Endothelial cell of umbilical vein (primary cell): ENCODE results near the gene DOCK6. TPM values are rescaled to one million over a fixed set of nuclear protein-coding genes. Genes with fewer than 3 reads are reported as not detected.
A peak's percentile ranks its signal among the peaks of the same experiment; 100 is the strongest.

Experiments
- BruUV-seq: library from RNA; stranded (reverse); fragments of 400-500 nt; replicated peaks from 2 replicates; lab custom pipeline; 2021; lab: Mats Ljungman, UMichigan
- CTCF ChIA-PET: fragments of 300-600, 350-600 bp; sonication (Branson Sonifier 250); formaldehyde crosslinking; loops from one replicate; lab custom pipeline; 2021; ENCODE audit warnings: antibody characterized with exemption, inconsistent platforms; lab: Charles Lee
- POLR2A ChIA-PET: fragments of 300-600, 350-600 bp; sonication (Branson Sonifier 250); formaldehyde crosslinking; loops from one replicate; lab custom pipeline; 2021; ENCODE audit warnings: antibody characterized with exemption, inconsistent platforms; lab: Charles Lee
- DNase-seq: peaks from one replicate; pipeline ENCODE4 v3.0.0-alpha.2; 2011; ENCODE audit warnings: low read depth, low spot score
- FAIRE-seq: peaks from 2 replicates; lab custom pipeline; 2011; peaks lifted over from hg19 to GRCh38; lab: Jason Lieb, UNC
- H2AFZ ChIP-seq: 2 replicates; pipeline ENCODE4 v1.6.0; 2012; ENCODE audit warnings: low read depth, low read length, control low read depth, inconsistent platforms
- H3K27ac ChIP-seq: 2 replicates; pipeline ENCODE4 v1.5.1; 2011; ENCODE audit warnings: low read depth, mild to moderate bottlenecking, control low read depth, low read length, moderate library complexity; ENCODE audit not compliant: insufficient read depth
- H3K27me3 ChIP-seq, 2 experiments: 2 replicates each; pipeline versions ENCODE4 v1.6.0 to v1.6.1; 2011; ENCODE audit warnings: low read length in 2 of 2, mixed read lengths in 1 of 2; ENCODE audit not compliant: control insufficient read depth in 2 of 2, insufficient read depth in 2 of 2
- H3K36me3 ChIP-seq, 2 experiments: 2 replicates in 1 of 2; 3 replicates in 1 of 2; pipeline ENCODE4 v1.5.1; 2011; ENCODE audit warnings: low read length in 2 of 2, mild to moderate bottlenecking in 1 of 2, moderate library complexity in 1 of 2; ENCODE audit not compliant: control insufficient read depth in 2 of 2, insufficient read depth in 2 of 2; ENCODE audit errors: extremely low read depth in 1 of 2
- H3K4me1 ChIP-seq: 3 replicates; pipeline ENCODE4 v1.5.1; 2011; ENCODE audit warnings: mild to moderate bottlenecking, low read length; ENCODE audit not compliant: control insufficient read depth, insufficient read depth; ENCODE audit errors: extremely low read depth
- H3K4me2 ChIP-seq: 2 replicates; pipeline ENCODE4 v1.6.1; 2011; ENCODE audit warnings: low read length, control low read depth, mixed read lengths; ENCODE audit not compliant: insufficient read depth
- H3K4me3 ChIP-seq, 3 experiments: fragments of 200-600 bp in 1 of 3; sonication (generic), shearing (Covaris generic) in 1 of 3; replicated peaks in 1 of 3; 2 replicates each; pipeline ENCODE4 v1.5.1; 2011 to 2016; ENCODE audit warnings: control low read depth in 3 of 3, low read length in 3 of 3, mild to moderate bottlenecking in 2 of 3, inconsistent platforms in 1 of 3, low read depth in 1 of 3, moderate library complexity in 1 of 3; ENCODE audit not compliant: insufficient read depth in 1 of 3
- H3K79me2 ChIP-seq: 2 replicates; pipeline ENCODE4 v1.6.0; 2012; ENCODE audit warnings: low read length, inconsistent platforms; ENCODE audit not compliant: control insufficient read depth, insufficient read depth
- H3K9ac ChIP-seq: replicated peaks from 2 replicates; pipeline ENCODE3; 2011; ENCODE audit warnings: low read length, control low read depth; ENCODE audit not compliant: insufficient read depth; ENCODE audit errors: extremely low read depth
- H3K9me1 ChIP-seq: replicated peaks from 3 replicates; pipeline ENCODE4 v1.6.0; 2011; ENCODE audit warnings: mild to moderate bottlenecking, low read length; ENCODE audit not compliant: control insufficient read depth, insufficient read depth; ENCODE audit errors: extremely low read depth
- H3K9me3 ChIP-seq: replicated peaks from 2 replicates; pipeline ENCODE4 v1.5.1; 2012; ENCODE audit warnings: low read length, inconsistent platforms; ENCODE audit not compliant: control insufficient read depth, insufficient read depth
- H4K20me1 ChIP-seq: replicated peaks from 2 replicates; pipeline ENCODE3; 2011; ENCODE audit warnings: mild to moderate bottlenecking, low read length; ENCODE audit not compliant: control insufficient read depth, insufficient read depth; ENCODE audit errors: extremely low read depth
- EZH2 ChIP-seq: IDR thresholded peaks from 2 replicates; pipeline ENCODE4 v1.6.1; 2012; ENCODE audit warnings: borderline replicate concordance, low read depth, mild to moderate bottlenecking, moderate library complexity, low read length, inconsistent platforms; ENCODE audit not compliant: severe bottlenecking
- FOS ChIP-seq: IDR thresholded peaks from 2 replicates; pipeline ENCODE4 v1.6.1; 2011; ENCODE audit warnings: mild to moderate bottlenecking, low read length, moderate library complexity, borderline replicate concordance; ENCODE audit not compliant: insufficient read depth
- GATA2 ChIP-seq: IDR thresholded peaks from 2 replicates; pipeline ENCODE4 v1.7.0; 2011; ENCODE audit warnings: low read depth, mild to moderate bottlenecking, moderate library complexity, mixed read lengths, low read length; ENCODE audit not compliant: insufficient read length, insufficient read depth
- JUN ChIP-seq: IDR thresholded peaks from 2 replicates; pipeline ENCODE4 v1.6.1; 2011; ENCODE audit warnings: borderline replicate concordance, low read depth; ENCODE audit not compliant: insufficient read length, insufficient read depth
- MYC ChIP-seq: IDR thresholded peaks from one replicate; pipeline ENCODE4 v1.6.1; 2011; ENCODE audit warnings: mild to moderate bottlenecking, low read depth, low read length
- POLR2A ChIP-seq: IDR thresholded peaks from 2 replicates; pipeline ENCODE4 v1.6.1; 2012; ENCODE audit warnings: low read depth, mild to moderate bottlenecking, control low read depth, low read length
- POLR2AphosphoS5 ChIP-seq: IDR thresholded peaks from 2 replicates; pipeline ENCODE4 v1.6.1; 2012; ENCODE audit warnings: low read depth, mild to moderate bottlenecking, control low read depth, low read length, moderate library complexity; ENCODE audit not compliant: insufficient read depth
- dilution Hi-C: fragments of 300-500 bp; cut with MboI; formaldehyde crosslinking; loops from one replicate; pipeline ENCODE4 v1.15.0; 2019; ENCODE audit warnings: low sequenced_read_pairs; ENCODE audit not compliant: extremely low pct_ligation_motif_present
- intact Hi-C: fragments of 100-400 bp; cut with micrococcal nuclease; formaldehyde crosslinking; loops from one replicate; pipeline ENCODE4 v1.10.0; 2022
- polyA plus RNA-seq, 4 experiments: library from polyadenylated mRNA; depleted of rRNA in 3 of 4; stranded (reverse) in 3 of 4; unstranded in 1 of 4; fragments of >200 nt; gene quantifications; 2 replicates each; pipeline versions ENCODE4 v1.2.1 to v1.2.3, GENCODE V29; 2011 to 2012; ENCODE audit warnings: missing spikeins in 1 of 4
- total RNA-seq: library from RNA; stranded (reverse); gene quantifications from 2 replicates; pipeline ENCODE4 v1.2.3, GENCODE V29; 2021
- TF ChIP-seq, protein P1 (sequence below): IDR thresholded peaks from 2 replicates; pipeline ENCODE4 v1.6.1; 2011; ENCODE audit not compliant: insufficient read depth, insufficient read length
- TF ChIP-seq, protein P2 (sequence below), 2 donors: IDR thresholded peaks; 1 replicate in 1 of 2; 2 replicates in 1 of 2; pipeline ENCODE4 v1.5.1; 2011; ENCODE audit warnings: low read length in 2 of 2, mild to moderate bottlenecking in 2 of 2, moderate library complexity in 2 of 2, control low read depth in 1 of 2, inconsistent platforms in 1 of 2, low read depth in 1 of 2; ENCODE audit not compliant: insufficient read depth in 1 of 2; ENCODE audit errors: extremely low read depth in 1 of 2

DOCK6 gene
- total and polyA plus RNA-seq, 2 donors (not counting 3 experiments of a cell fraction or from before 2014, with no cell fraction given), result 126 to 334 TPM

DNA sequence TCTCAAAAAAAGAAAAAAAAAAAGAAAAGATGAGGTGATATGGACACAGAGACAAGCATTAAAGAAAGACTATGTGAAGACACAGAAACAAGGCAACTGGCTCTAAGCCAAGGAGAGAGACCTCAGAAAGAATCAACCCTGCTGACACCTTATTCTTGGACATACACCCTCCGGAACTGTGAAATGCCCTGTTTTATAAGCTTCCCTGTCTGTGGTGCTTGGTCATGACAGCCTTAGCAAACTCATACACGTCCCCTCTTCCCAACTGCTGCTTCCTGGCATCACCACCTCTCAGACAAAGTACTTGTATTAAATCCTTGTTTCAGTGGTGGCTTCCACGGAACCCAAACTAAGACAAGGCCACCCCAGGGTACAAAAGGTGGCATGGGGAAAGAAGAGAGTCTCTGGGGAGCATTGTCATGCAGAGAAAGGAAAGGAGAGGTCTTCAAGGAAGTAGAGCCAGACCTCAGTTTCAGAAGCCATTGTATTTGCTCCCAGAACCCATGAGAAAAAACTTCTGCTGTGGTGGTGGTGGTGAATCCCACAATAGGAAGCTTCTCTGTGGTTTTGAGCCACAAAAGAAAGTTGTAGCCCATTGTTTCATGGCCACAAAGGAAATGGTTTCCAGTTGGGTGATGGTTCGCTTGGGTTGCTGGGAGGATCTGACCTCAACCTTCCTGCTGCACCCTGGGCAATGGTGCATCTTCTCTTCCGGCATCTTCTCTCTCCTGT, 17.3 kb upstream of the DOCK6 start:
- peak; percentile 52 for FAIRE-seq
- no peaks in the 10 kb centered on the region for H3K27me3 ChIP-seq
- ChIA-PET POLR2A (interaction anchor here (0.6 kb wide), 1 partner anchor 61 kb away, joined by 3 read pairs; no protein-coding TSS in a partner anchor), CTCF (interaction anchor here (4.1 kb wide), 1 partner anchor 14 kb away, joined by 23 read pairs; no protein-coding TSS in a partner anchor)
- BruUV-seq, result no TSS peak
- H3K4me2 ChIP-seq, result no peak overlapping the region
- no peak overlapping the region for H3K4me3 ChIP-seq
- dilution Hi-C loops, result no loop called here
- H3K9me3 ChIP-seq, result no peaks in the 10 kb centered on the region
- H2AFZ ChIP-seq, result peak overlapping the region; percentile 17
- peaks cover 7% of the 10 kb centered on the region for H3K4me1 ChIP-seq
- intact Hi-C loops, result no loop called here
- TF ChIP-seq GATA2, result no peak
- TF ChIP-seq, protein P1, sequence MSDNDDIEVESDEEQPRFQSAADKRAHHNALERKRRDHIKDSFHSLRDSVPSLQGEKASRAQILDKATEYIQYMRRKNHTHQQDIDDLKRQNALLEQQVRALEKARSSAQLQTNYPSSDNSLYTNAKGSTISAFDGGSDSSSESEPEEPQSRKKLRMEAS, result no peak
- no peak for TF ChIP-seq MYC
- TF ChIP-seq POLR2AphosphoS5, result no peak
- TF ChIP-seq POLR2A, result no peak
- TF ChIP-seq EZH2, result no peak
- no peak for TF ChIP-seq JUN
- TF ChIP-seq FOS, result no peak
- TF ChIP-seq, protein P2, sequence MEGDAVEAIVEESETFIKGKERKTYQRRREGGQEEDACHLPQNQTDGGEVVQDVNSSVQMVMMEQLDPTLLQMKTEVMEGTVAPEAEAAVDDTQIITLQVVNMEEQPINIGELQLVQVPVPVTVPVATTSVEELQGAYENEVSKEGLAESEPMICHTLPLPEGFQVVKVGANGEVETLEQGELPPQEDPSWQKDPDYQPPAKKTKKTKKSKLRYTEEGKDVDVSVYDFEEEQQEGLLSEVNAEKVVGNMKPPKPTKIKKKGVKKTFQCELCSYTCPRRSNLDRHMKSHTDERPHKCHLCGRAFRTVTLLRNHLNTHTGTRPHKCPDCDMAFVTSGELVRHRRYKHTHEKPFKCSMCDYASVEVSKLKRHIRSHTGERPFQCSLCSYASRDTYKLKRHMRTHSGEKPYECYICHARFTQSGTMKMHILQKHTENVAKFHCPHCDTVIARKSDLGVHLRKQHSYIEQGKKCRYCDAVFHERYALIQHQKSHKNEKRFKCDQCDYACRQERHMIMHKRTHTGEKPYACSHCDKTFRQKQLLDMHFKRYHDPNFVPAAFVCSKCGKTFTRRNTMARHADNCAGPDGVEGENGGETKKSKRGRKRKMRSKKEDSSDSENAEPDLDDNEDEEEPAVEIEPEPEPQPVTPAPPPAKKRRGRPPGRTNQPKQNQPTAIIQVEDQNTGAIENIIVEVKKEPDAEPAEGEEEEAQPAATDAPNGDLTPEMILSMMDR (IDR thresholded peaks at IDR 0.05; ENCODE audit: extremely low read depth in 1 of 2, insufficient read depth in 1 of 2, low read depth in 1 of 2, low read length in 2 of 2), result no peak
- H3K36me3 ChIP-seq, result no peaks in the 10 kb centered on the region
- no peaks in the 10 kb centered on the region for H3K79me2 ChIP-seq
- H3K9me1 ChIP-seq, result no peaks in the 10 kb centered on the region
- DNase-seq, result no peak
- no peak overlapping the region for H3K9ac ChIP-seq
- H4K20me1 ChIP-seq, result no peaks in the 10 kb centered on the region
- H3K27ac ChIP-seq, result no peak overlapping the region
